ENCODE results near the gene NSUN3. TPM values are rescaled to one million over a fixed set of nuclear protein-coding genes. Genes with fewer than 3 reads are reported as not detected.

NSUN3 gene
- total RNA-seq, 1 experiment from 2014 or later, result 10.1 TPM

- no peak overlapping the region for H3K27ac Mint-ChIP-seq (ENCODE audit: unreplicated experiment)
- no peak for DNase-seq
- no peaks in the 10 kb centered on the region for H3K9me3 Mint-ChIP-seq (ENCODE audit: low read depth, unreplicated experiment)
- intact Hi-C loops (cut with micrococcal nuclease; ENCODE audit: unreplicated experiment), result no loop called here
- peaks cover 12% of the 10 kb centered on the region for H3K27me3 Mint-ChIP-seq (ENCODE audit: unreplicated experiment)
- H3K4me3 Mint-ChIP-seq (ENCODE audit: low read depth, unreplicated experiment), result no peak overlapping the region
- no peaks in the 10 kb centered on the region for H3K36me3 Mint-ChIP-seq (ENCODE audit: insufficient read depth, unreplicated experiment)
- CTCF ChIA-PET, result no interaction called here
- no TSS peak for BruUV-seq (replicated peaks)
- H3K4me1 Mint-ChIP-seq (ENCODE audit: low read depth, unreplicated experiment), result no peaks in the 10 kb centered on the region
- TF ChIP-seq CTCF (IDR thresholded peaks at IDR 0.05; ENCODE audit: unreplicated experiment), result no peak
Observed at GRCh38 chr3:94167346-94167745, 104.5 kb downstream of the NSUN3 start.

- Mint-ChIP-seq H3K9me3 (ENCODE audit: low read depth, unreplicated experiment) (no peaks in the 10 kb centered on the region), H3K27me3 (ENCODE audit: unreplicated experiment) (peaks cover 12% of the 10 kb centered on the region), H3K4me3 (ENCODE audit: low read depth, unreplicated experiment) (no peak overlapping the region), H3K4me1 (ENCODE audit: low read depth, unreplicated experiment) (no peaks in the 10 kb centered on the region), H3K36me3 (ENCODE audit: insufficient read depth, unreplicated experiment) (no peaks in the 10 kb centered on the region), H3K27ac (ENCODE audit: unreplicated experiment) (no peak overlapping the region)
- CTCF ChIA-PET, result no interaction called here
- no peak for TF ChIP-seq CTCF (IDR thresholded peaks at IDR 0.05; ENCODE audit: unreplicated experiment)
- intact Hi-C loops (cut with micrococcal nuclease; ENCODE audit: unreplicated experiment), result no loop called here
- no peak for DNase-seq
- BruUV-seq (replicated peaks), result no TSS peak
Observed at GRCh38 chr3:94167796-94168195, 104.9 kb downstream of the NSUN3 start.

GRCh38 chr3:94171954-94172353 lies 109.1 kb downstream of the NSUN3 start:
- no TSS peak for BruUV-seq (replicated peaks)
- DNase-seq, result no peak
- no peak overlapping the region for H3K27ac Mint-ChIP-seq (ENCODE audit: unreplicated experiment)

GRCh38 chr3:94172695-94173310 lies 109.9 kb downstream of the NSUN3 start:
- BruUV-seq (replicated peaks), result no TSS peak
- intact Hi-C loops (cut with micrococcal nuclease; ENCODE audit: unreplicated experiment), result no loop called here
- Mint-ChIP-seq H3K27ac (ENCODE audit: unreplicated experiment) (no peak overlapping the region), H3K4me3 (ENCODE audit: low read depth, unreplicated experiment) (no peak overlapping the region), H3K9me3 (ENCODE audit: low read depth, unreplicated experiment) (no peaks in the 10 kb centered on the region), H3K36me3 (ENCODE audit: insufficient read depth, unreplicated experiment) (no peaks in the 10 kb centered on the region), H3K4me1 (ENCODE audit: low read depth, unreplicated experiment) (peaks cover 17% of the 10 kb centered on the region), H3K27me3 (ENCODE audit: unreplicated experiment) (no peaks in the 10 kb centered on the region)
- no peak for DNase-seq
- CTCF ChIA-PET, result no interaction called here
- TF ChIP-seq CTCF (IDR thresholded peaks at IDR 0.05; ENCODE audit: unreplicated experiment), result no peak

More at GRCh38 chr3:94171954-94172353, 109.1 kb downstream of the NSUN3 start:
- intact Hi-C loops (cut with micrococcal nuclease; ENCODE audit: unreplicated experiment), result no loop called here
- Mint-ChIP-seq H3K9me3 (ENCODE audit: low read depth, unreplicated experiment) (no peaks in the 10 kb centered on the region), H3K36me3 (ENCODE audit: insufficient read depth, unreplicated experiment) (no peaks in the 10 kb centered on the region), H3K27me3 (ENCODE audit: unreplicated experiment) (no peaks in the 10 kb centered on the region), H3K4me3 (ENCODE audit: low read depth, unreplicated experiment) (no peak overlapping the region), H3K4me1 (ENCODE audit: low read depth, unreplicated experiment) (peaks cover 17% of the 10 kb centered on the region)
- CTCF ChIA-PET, result no interaction called here
- TF ChIP-seq CTCF (IDR thresholded peaks at IDR 0.05; ENCODE audit: unreplicated experiment), result no peak
